Spleen (tissue), 7 donors: ENCODE results near the gene SACS.

ENCODE experiments used
- CTCF ChIP-seq, 11 experiments: fragments of 200-600 bp in 7 of 11; fragments of 450-650 bp in 4 of 11; sonication (generic) in 4 of 11; IDR thresholded peaks in 8 of 11; conservative IDR thresholded peaks in 3 of 11; 1 replicate in 7 of 11; 2 replicates in 4 of 11; pipeline versions ENCODE4 v1.4.0 to v1.8.0; 2016 to 2021; ENCODE audit warnings: antibody characterized with exemption in 11 of 11, inconsistent platforms in 4 of 11, mild to moderate bottlenecking in 1 of 11
- POLR2A ChIP-seq, 3 donors: fragments of 450-650 bp; IDR thresholded peaks; one replicate each; pipeline ENCODE4 v1.5.1; 2017; ENCODE audit warnings: antibody characterized with exemption in 3 of 3, mild to moderate bottlenecking in 1 of 3
- POLR2AphosphoS5 ChIP-seq, 3 donors: sonication (generic); formaldehyde crosslinking; IDR thresholded peaks; one replicate each; pipeline ENCODE4 v1.5.1; 2017; ENCODE audit warnings: antibody characterized with exemption in 3 of 3
- donor health status: DM: no; HTN: no; CAD: no; lungs with moderate emphysema.
- donor health status: DM: no; HTN: no; CAD: no.
- donor health status: DM: no; HTN: no; CAD: no.

GRCh38 chr13:23443110-23443509 is 9.6 kb upstream of the SACS start:
- no peak for TF ChIP-seq CTCF (IDR thresholded peaks at IDR 0.05 in 8 of 11, conservative IDR thresholded peaks at IDR 0.05 in 3 of 11)
- TF ChIP-seq POLR2A (IDR thresholded peaks at IDR 0.05) = no peak
- TF ChIP-seq POLR2AphosphoS5 (IDR thresholded peaks at IDR 0.05) = no peak
